ENCODE measurements around the gene OAF. TPM values are rescaled to one million over a fixed set of nuclear protein-coding genes. Genes with fewer than 3 reads are reported as not detected.

OAF gene
- total RNA-seq, 3 donors from 2014 or later (not counting 1 experiment from before 2014, with no cell fraction given) = 2.8 to 5.1 (median 3.8) TPM

GRCh38 chr11:120172054-120172911 lies 38.5 kb upstream of the OAF start:
- H3K4me3 Mint-ChIP-seq = peak overlapping the region; percentile 42
- H3K27me3 ChIP-seq (ENCODE audit: control insufficient read depth, insufficient read depth, low read length) = peaks cover 16% of the 10 kb centered on the region

DNA sequence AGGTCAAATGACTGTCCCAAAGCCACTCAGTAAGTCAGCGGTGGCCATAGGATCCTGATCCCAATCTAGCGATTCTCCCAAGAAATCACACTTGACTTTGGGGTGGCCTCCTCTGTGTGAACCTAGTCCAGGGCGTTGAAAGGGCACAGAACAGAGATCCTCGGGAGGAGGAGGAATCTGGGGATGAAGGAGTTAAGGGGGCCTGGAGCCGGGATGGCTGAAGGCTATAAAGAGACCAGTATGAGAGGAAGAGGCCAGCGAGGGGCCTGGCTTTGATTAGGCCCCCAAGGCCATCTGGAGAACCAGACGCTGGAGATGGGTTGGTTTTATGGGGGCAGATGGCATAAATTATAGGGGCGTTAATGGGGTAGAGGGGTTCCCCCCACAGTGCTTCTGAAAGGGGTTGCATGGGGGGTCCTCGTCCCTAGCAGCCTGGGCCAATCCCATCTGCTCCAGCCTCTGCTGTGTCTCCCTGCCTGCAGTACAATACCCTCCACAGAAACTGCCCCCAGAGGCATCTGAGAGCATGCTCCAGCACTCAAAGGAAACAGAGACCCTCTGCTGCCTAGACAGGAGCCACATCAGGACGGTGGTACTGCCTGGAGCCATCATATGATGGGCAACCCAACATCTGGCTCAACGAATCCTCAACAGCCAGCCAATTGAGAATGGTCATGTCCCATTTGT lies 37.7 kb upstream of the OAF start:
- DNase-seq (peak in 1 of 2 donors; percentile 12), ATAC-seq (no peak)
- no peaks in the 10 kb centered on the region for H3K36me3 ChIP-seq (ENCODE audit: control insufficient read depth, insufficient read depth, low read length)
- no peaks in the 10 kb centered on the region for H3K9me3 ChIP-seq (ENCODE audit: control insufficient read depth, insufficient read depth, low read length)
- Mint-ChIP-seq H3K9me3 (no peaks in the 10 kb centered on the region), H3K36me3 (no peaks in the 10 kb centered on the region), H3K27me3 (ENCODE audit: low read depth in 2 of 2) (peaks cover 43 to 50% of the 10 kb centered on the region in 2 donors), H3K4me3 (no peak overlapping the region), H3K4me1 (peaks cover 0 to 12% of the 10 kb centered on the region in 2 donors), H3K27ac (no peak overlapping the region)
- H3K4me1 ChIP-seq (ENCODE audit: control insufficient read depth, insufficient read depth, low read length) = peaks cover 19% of the 10 kb centered on the region
- H3K4me3 ChIP-seq (ENCODE audit: low read length) = no peak overlapping the region
- peaks cover 13% of the 10 kb centered on the region for H3K27me3 ChIP-seq (ENCODE audit: control insufficient read depth, insufficient read depth, low read length)
- H3K27ac ChIP-seq (ENCODE audit: low read length) = no peak overlapping the region
- WGBS (ENCODE audit: insufficient coverage) = 74% methylated on average over 11 of the region's 11 CpGs
- TF ChIP-seq CTCF (IDR thresholded peaks at IDR 0.05) = no peak
- intact Hi-C loops (cut with micrococcal nuclease) = no loop called here

More at GRCh38 chr11:120172054-120172911, 38.5 kb upstream of the OAF start:
- H3K4me3 ChIP-seq (ENCODE audit: low read length) = no peak overlapping the region
- 12% methylated on average over 22 of the region's 24 CpGs for WGBS (ENCODE audit: insufficient coverage)
- TF ChIP-seq CTCF (IDR thresholded peaks at IDR 0.05) = peak; percentile 70
- H3K27ac Mint-ChIP-seq = no peak overlapping the region
- no peaks in the 10 kb centered on the region for H3K36me3 ChIP-seq (ENCODE audit: control insufficient read depth, insufficient read depth, low read length)
- H3K27ac ChIP-seq (ENCODE audit: low read length) = no peak overlapping the region
- intact Hi-C loops (cut with micrococcal nuclease) = loop anchor here (1.0 kb wide), 1 partner anchor 57 kb away; no protein-coding TSS in a partner anchor
- H3K9me3 ChIP-seq (ENCODE audit: control insufficient read depth, insufficient read depth, low read length) = no peaks in the 10 kb centered on the region
- DNase-seq = peak; percentile 25 to 62
- H3K36me3 Mint-ChIP-seq = no peaks in the 10 kb centered on the region
- H3K9me3 Mint-ChIP-seq = no peaks in the 10 kb centered on the region
- peak; percentile 43 to 64 (median 48) for ATAC-seq
- peaks cover 52 to 59% of the 10 kb centered on the region in 2 donors for H3K27me3 Mint-ChIP-seq (ENCODE audit: low read depth in 2 of 2)
- peaks cover 0 to 12% of the 10 kb centered on the region in 2 donors for H3K4me1 Mint-ChIP-seq
- H3K4me1 ChIP-seq (ENCODE audit: control insufficient read depth, insufficient read depth, low read length) = peaks cover 20% of the 10 kb centered on the region

GRCh38 chr11:120173807-120174206 lies 37.0 kb upstream of the OAF start:
- H3K27me3 ChIP-seq (ENCODE audit: control insufficient read depth, insufficient read depth, low read length) = peaks cover 10% of the 10 kb centered on the region
- H3K27me3 Mint-ChIP-seq (ENCODE audit: low read depth in 2 of 2) = peaks cover 39 to 49% of the 10 kb centered on the region in 2 donors
- 58% methylated on average over 5 of the region's 5 CpGs for WGBS (ENCODE audit: insufficient coverage)
- peaks cover 0 to 7% of the 10 kb centered on the region in 2 donors for H3K4me1 Mint-ChIP-seq
- no peaks in the 10 kb centered on the region for H3K36me3 Mint-ChIP-seq
- no peak overlapping the region for H3K4me3 ChIP-seq (ENCODE audit: low read length)
- H3K27ac Mint-ChIP-seq = no peak overlapping the region
- no peak overlapping the region for H3K4me3 Mint-ChIP-seq
- H3K4me1 ChIP-seq (ENCODE audit: control insufficient read depth, insufficient read depth, low read length) = peaks cover 13% of the 10 kb centered on the region
- intact Hi-C loops (cut with micrococcal nuclease) = no loop called here
- H3K9me3 ChIP-seq (ENCODE audit: control insufficient read depth, insufficient read depth, low read length) = no peaks in the 10 kb centered on the region
- no peaks in the 10 kb centered on the region for H3K9me3 Mint-ChIP-seq
- DNase-seq (no peak), ATAC-seq (no peak)
- no peaks in the 10 kb centered on the region for H3K36me3 ChIP-seq (ENCODE audit: control insufficient read depth, insufficient read depth, low read length)
- no peak overlapping the region for H3K27ac ChIP-seq (ENCODE audit: low read length)
- TF ChIP-seq CTCF (IDR thresholded peaks at IDR 0.05) = no peak
